Caco-2 (cell line): Measurements from ENCODE around the gene ZCCHC2. TPM values are rescaled to one million over a fixed set of nuclear protein-coding genes. Genes with fewer than 3 reads are reported as not detected.

Source experiments
- BruUV-seq: library from RNA; stranded (reverse); fragments of 400-500 nt; replicated peaks from 2 replicates; lab custom pipeline; 2021; lab: Mats Ljungman, UMichigan
- CTCF ChIA-PET: fragments of 300-600 bp; sonication (Branson Sonifier 250); formaldehyde crosslinking; loops from one replicate; lab custom pipeline; 2022; ENCODE audit warnings: antibody characterized with exemption; lab: Charles Lee
- POLR2A ChIA-PET: fragments of 300-600 bp; sonication (Branson Sonifier 250); formaldehyde crosslinking; loops from one replicate; lab custom pipeline; 2022; ENCODE audit warnings: antibody characterized with exemption; lab: Charles Lee
- DNase-seq, 2 experiments: peaks; one replicate each; pipeline versions ENCODE4 v3.0.0 to v3.0.0-alpha.2; 2020 to 2022
- H3K27me3 ChIP-seq: replicated peaks from 2 replicates; pipeline ENCODE4 v1.6.0; 2011; ENCODE audit warnings: low read length; ENCODE audit not compliant: control insufficient read depth, insufficient read depth
- H3K36me3 ChIP-seq: 2 replicates; pipeline ENCODE4 v1.5.1; 2011; ENCODE audit warnings: low read length; ENCODE audit not compliant: control insufficient read depth, insufficient read depth
- H3K4me1 ChIP-seq: fragments of 250-450 bp; sonication (Bioruptor Pico); 2 replicates; pipeline ENCODE4 v1.5.1; 2020; ENCODE audit warnings: mild to moderate bottlenecking
- H3K4me3 ChIP-seq: 2 replicates; pipeline ENCODE4 v1.5.1; 2011; ENCODE audit warnings: low read depth, mild to moderate bottlenecking, control low read depth, low read length
- H3K9me3 ChIP-seq: fragments of 250-450 bp; sonication (Bioruptor Pico); 2 replicates; pipeline ENCODE4 v1.5.1; 2020; ENCODE audit warnings: mild to moderate bottlenecking, moderate library complexity
- H3K27ac Mint-ChIP-seq: one replicate; pipeline ENCODE4 v1.8.0; 2022; ENCODE audit warnings: mixed read lengths; ENCODE audit not compliant: unreplicated experiment
- H3K27me3 Mint-ChIP-seq: one replicate; pipeline ENCODE4 v1.8.0; 2022; ENCODE audit warnings: mixed read lengths; ENCODE audit not compliant: insufficient read depth, unreplicated experiment
- H3K36me3 Mint-ChIP-seq: one replicate; pipeline ENCODE4 v1.8.0; 2022; ENCODE audit warnings: mild to moderate bottlenecking, mixed read lengths; ENCODE audit not compliant: insufficient read depth, unreplicated experiment
- H3K4me1 Mint-ChIP-seq: one replicate; pipeline ENCODE4 v1.8.0; 2022; ENCODE audit warnings: low read depth, mixed read lengths; ENCODE audit not compliant: unreplicated experiment
- H3K4me3 Mint-ChIP-seq: one replicate; pipeline ENCODE4 v1.8.0; 2022; ENCODE audit warnings: mild to moderate bottlenecking, moderate library complexity, mixed read lengths; ENCODE audit not compliant: unreplicated experiment
- H3K9me3 Mint-ChIP-seq: one replicate; pipeline ENCODE4 v1.8.0; 2022; ENCODE audit warnings: mixed read lengths; ENCODE audit not compliant: unreplicated experiment
- CTCF ChIP-seq, 2 experiments: fragments of 200-600 bp in 1 of 2; IDR thresholded peaks; 1 replicate in 1 of 2; 2 replicates in 1 of 2; pipeline versions ENCODE4 v1.5.1 to v1.8.0; 2011 to 2022; ENCODE audit warnings: antibody characterized with exemption in 1 of 2, control low read depth in 1 of 2, inconsistent platforms in 1 of 2, low read depth in 1 of 2, low read length in 1 of 2, mild to moderate bottlenecking in 1 of 2, moderate library complexity in 1 of 2; ENCODE audit not compliant: insufficient read depth in 1 of 2, severe bottlenecking in 1 of 2, unreplicated experiment in 1 of 2
- intact Hi-C: fragments of 100-400 bp; cut with micrococcal nuclease; formaldehyde crosslinking; loops from one replicate; pipeline ENCODE4 v1.10.0; 2022; ENCODE audit not compliant: unreplicated experiment
- total RNA-seq: library from RNA; stranded (reverse); gene quantifications from 2 replicates; pipeline ENCODE4 v1.2.3, GENCODE V29; 2022

ZCCHC2 gene
- total RNA-seq, 1 experiment from 2014 or later: 6.9 TPM

GRCh38 chr18:62498616-62499262, 24.1 kb upstream of the ZCCHC2 start:
- Mint-ChIP-seq H3K9me3 (no peaks in the 10 kb centered on the region), H3K27ac (no peak overlapping the region)

GRCh38 chr18:62499263-62499650, 23.6 kb upstream of the ZCCHC2 start:
- Histone ChIP-seq H3K4me3 (no peak overlapping the region), H3K9me3 (no peaks in the 10 kb centered on the region), H3K36me3 (no peaks in the 10 kb centered on the region), H3K4me1 (no peaks in the 10 kb centered on the region), H3K27me3 (no peaks in the 10 kb centered on the region)
- Mint-ChIP-seq H3K27me3 (no peaks in the 10 kb centered on the region), H3K4me3 (no peak overlapping the region), H3K27ac (no peak overlapping the region), H3K9me3 (no peaks in the 10 kb centered on the region), H3K4me1 (no peaks in the 10 kb centered on the region), H3K36me3 (no peaks in the 10 kb centered on the region)
- DNase-seq: no peak
- no peak for TF ChIP-seq CTCF (IDR thresholded peaks at IDR 0.05; ENCODE audit: insufficient read depth in 1 of 2, low read depth in 1 of 2, low read length in 1 of 2, severe bottlenecking in 1 of 2, unreplicated experiment in 1 of 2)
- CTCF ChIA-PET: no interaction called here
- no TSS peak for BruUV-seq
- intact Hi-C loops: no loop called here
- POLR2A ChIA-PET: no interaction called here

More at GRCh38 chr18:62498616-62499262, 24.1 kb upstream of the ZCCHC2 start:
- CTCF ChIA-PET: no interaction called here
- H3K4me1 ChIP-seq: no peaks in the 10 kb centered on the region
- no peaks in the 10 kb centered on the region for H3K9me3 ChIP-seq
- intact Hi-C loops: no loop called here
- Mint-ChIP-seq H3K36me3 (no peaks in the 10 kb centered on the region), H3K27me3 (no peaks in the 10 kb centered on the region), H3K4me1 (no peaks in the 10 kb centered on the region), H3K4me3 (no peak overlapping the region)
- TF ChIP-seq CTCF (IDR thresholded peaks at IDR 0.05; ENCODE audit: insufficient read depth in 1 of 2, low read depth in 1 of 2, low read length in 1 of 2, severe bottlenecking in 1 of 2, unreplicated experiment in 1 of 2): no peak
- POLR2A ChIA-PET: no interaction called here
- H3K4me3 ChIP-seq: no peak overlapping the region
- BruUV-seq: no TSS peak
- H3K27me3 ChIP-seq: no peaks in the 10 kb centered on the region
- no peaks in the 10 kb centered on the region for H3K36me3 ChIP-seq
- no peak for DNase-seq

- Histone ChIP-seq H3K4me3 (no peak overlapping the region), H3K27me3 (no peaks in the 10 kb centered on the region), H3K4me1 (no peaks in the 10 kb centered on the region), H3K36me3 (no peaks in the 10 kb centered on the region), H3K9me3 (no peaks in the 10 kb centered on the region)
- BruUV-seq: no TSS peak
- no peaks in the 10 kb centered on the region for H3K36me3 Mint-ChIP-seq
- intact Hi-C loops: no loop called here
- CTCF ChIA-PET: no interaction called here
- H3K27ac Mint-ChIP-seq: no peak overlapping the region
- POLR2A ChIA-PET: no interaction called here
- no peak for TF ChIP-seq CTCF (IDR thresholded peaks at IDR 0.05; ENCODE audit: insufficient read depth in 1 of 2, low read depth in 1 of 2, low read length in 1 of 2, severe bottlenecking in 1 of 2, unreplicated experiment in 1 of 2)
- no peaks in the 10 kb centered on the region for H3K27me3 Mint-ChIP-seq
- no peaks in the 10 kb centered on the region for H3K4me1 Mint-ChIP-seq
- no peak for DNase-seq
- no peaks in the 10 kb centered on the region for H3K9me3 Mint-ChIP-seq
- no peak overlapping the region for H3K4me3 Mint-ChIP-seq
Measured at GRCh38 chr18:62500174-62500573, 22.7 kb upstream of the ZCCHC2 start.
